Breast epithelium (tissue), 3 donors: ENCODE measurements around the gene CADPS.

ENCODE experiments used
- CTCF ChIP-seq, 3 donors: fragments of 450-650 bp; IDR thresholded peaks; one replicate each; pipeline ENCODE4 v1.5.1; 2016 to 2017; ENCODE audit warnings: antibody characterized with exemption in 3 of 3, mild to moderate bottlenecking in 3 of 3, moderate library complexity in 3 of 3
- POLR2A ChIP-seq: fragments of 450-650 bp; IDR thresholded peaks from one replicate; pipeline ENCODE4 v1.6.1; 2016; ENCODE audit warnings: antibody characterized with exemption, mild to moderate bottlenecking, moderate library complexity
- POLR2AphosphoS5 ChIP-seq, 3 donors: sonication (generic); formaldehyde crosslinking; IDR thresholded peaks; one replicate each; pipeline ENCODE4 v1.6.1; 2017; ENCODE audit warnings: antibody characterized with exemption in 3 of 3

GRCh38 chr3:62793946-62794345, 81.3 kb downstream of the CADPS start:
- no peak for TF ChIP-seq CTCF (IDR thresholded peaks at IDR 0.05)
- TF ChIP-seq POLR2A = no peak
- TF ChIP-seq POLR2AphosphoS5 (IDR thresholded peaks at IDR 0.05) = no peak
